Measurements from ENCODE around the gene MRPL19.
A peak's percentile ranks its signal among the peaks of the same experiment; 100 is the strongest.
"Not testable (repeated sequence)": the region's sequence is repeated elsewhere in the genome, so short reads cannot be mapped to it uniquely, and the experiment has no call there.

Gene MRPL19

GRCh38 chr2:75616933-75617332 is 29.6 kb upstream of the MRPL19 start:
- DNase-seq = no peak

GRCh38 chr2:75619956-75620740 is 26.4 kb upstream of the MRPL19 start:
- DNase-seq = no peak

- DNase-seq = no peak
Observed at GRCh38 chr2:75621228-75621627, 25.4 kb upstream of the MRPL19 start.

- no peak for DNase-seq
Observed at GRCh38 chr2:75622500-75622899, 24.1 kb upstream of the MRPL19 start.

GRCh38 chr2:75622929-75623328 is 23.7 kb upstream of the MRPL19 start:
- no peak for DNase-seq

- DNase-seq = peak; percentile 49
Observed at GRCh38 chr2:75627902-75628504, 18.6 kb upstream of the MRPL19 start.

GRCh38 chr2:75632091-75632701 is 14.4 kb upstream of the MRPL19 start:
- no peak for DNase-seq

DNA sequence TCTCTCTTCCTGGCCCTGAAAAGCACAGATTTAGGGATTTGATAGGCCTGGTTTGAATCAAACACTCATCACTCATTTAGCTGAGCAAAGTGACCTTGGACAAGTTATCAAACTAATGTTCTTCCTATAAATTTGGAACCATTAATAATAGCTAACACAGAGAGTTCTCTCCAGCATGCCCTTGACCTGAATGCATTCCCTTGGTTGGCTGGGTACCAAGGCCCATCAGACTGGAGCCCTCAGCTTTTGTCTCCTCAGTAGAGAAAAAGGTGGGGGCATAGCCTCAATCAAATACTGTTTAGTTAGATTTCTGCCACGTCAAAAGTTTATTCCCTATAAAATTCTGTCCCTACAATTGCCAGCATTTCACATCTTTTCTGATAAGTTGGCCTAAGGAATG is 13.8 kb upstream of the MRPL19 start:
- no peak for DNase-seq

GRCh38 chr2:75633620-75634019 is 13.0 kb upstream of the MRPL19 start:
- no peak for DNase-seq

DNA sequence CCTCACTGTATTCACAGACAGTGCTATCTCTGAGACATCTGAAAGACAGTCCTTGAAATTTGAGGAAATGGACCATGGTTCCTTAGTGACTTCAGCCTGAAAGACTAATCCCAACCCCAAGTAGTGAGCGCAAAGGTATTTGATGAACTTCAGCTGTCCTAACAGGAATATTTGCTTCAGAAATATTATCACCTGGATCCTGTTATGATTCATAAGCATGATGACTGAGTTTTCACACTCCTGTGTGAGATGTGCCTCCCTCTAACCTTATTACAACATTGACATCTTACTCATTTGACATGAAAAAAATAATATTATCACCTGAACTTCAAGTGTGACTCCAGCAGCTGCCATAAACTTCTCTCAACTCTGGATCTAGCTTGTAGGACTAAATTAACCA is 11.6 kb upstream of the MRPL19 start:
- no peak for DNase-seq

DNA sequence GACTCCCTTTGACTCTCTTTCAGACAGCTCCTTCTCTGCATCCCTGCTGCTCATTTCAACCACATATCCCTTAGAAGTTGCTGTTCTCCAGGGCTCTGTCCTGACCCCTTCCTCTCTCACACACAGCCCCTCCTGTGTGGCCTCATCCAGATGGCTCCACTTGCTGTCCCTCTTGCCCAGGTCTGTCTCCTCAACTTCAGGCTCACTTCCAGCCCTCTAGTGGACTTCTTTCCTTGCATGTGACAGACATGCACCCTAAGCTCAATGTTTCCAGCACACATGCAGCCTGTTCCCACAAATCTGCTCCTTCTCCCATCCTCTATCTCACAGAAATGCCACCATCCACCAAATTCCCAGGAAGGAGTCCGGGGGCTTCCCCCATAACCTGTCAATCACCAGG is 9.0 kb upstream of the MRPL19 start:
- no peak for DNase-seq

DNA sequence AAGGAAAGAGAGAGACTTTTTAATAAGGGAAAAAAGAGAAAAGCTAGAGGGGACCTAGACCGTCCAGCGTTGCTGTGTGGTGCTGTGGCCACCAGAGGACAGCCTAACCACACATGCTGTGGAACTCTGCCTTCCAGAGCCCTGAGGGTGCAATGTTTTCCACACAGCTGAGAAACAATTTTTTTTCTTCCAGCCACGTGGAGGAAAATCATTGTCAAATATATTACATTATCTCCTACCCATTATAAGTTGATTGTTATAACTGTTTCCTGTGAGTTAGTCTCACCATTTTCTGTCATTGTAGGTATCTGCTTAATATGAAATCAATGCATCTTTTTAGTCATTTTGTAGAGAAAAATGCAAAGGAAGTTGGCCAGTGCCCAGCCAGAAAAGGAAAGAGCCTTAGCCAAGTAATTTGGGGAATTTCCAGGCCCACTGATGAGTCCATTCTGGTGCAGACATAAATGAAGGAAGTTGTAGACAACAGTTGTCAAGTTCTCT is 5.9 kb upstream of the MRPL19 start:
- peak; percentile 48 for DNase-seq

DNA sequence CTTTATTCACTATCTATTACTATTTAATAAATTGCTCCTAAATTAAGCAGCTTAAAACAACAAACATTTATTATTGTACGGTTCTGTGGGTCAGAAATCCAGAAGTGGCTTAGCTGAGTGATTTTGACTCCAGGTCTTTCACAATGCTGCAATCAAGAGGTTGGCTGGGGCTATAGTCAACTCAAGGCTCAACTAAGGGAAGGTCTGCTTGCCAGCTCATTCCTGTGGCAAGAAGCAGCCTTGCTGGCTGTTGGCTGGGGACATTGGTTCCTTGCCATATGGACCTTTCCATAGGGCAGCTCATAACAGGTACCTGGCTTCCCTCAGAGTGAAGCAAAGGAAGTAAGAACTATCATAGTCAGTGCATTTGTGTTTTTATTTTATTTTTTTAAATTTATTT is 5.0 kb upstream of the MRPL19 start:
- DNase-seq = no peak

GRCh38 chr2:75643980-75644379 is 2.6 kb upstream of the MRPL19 start:
- no peak for DNase-seq

- DNase-seq = no peak
Observed at GRCh38 chr2:75645643-75646042, 940 bp upstream of the MRPL19 start.

GRCh38 chr2:75646090-75646582 is 447 bp upstream of the MRPL19 start:
- no peak for DNase-seq

- no peak for DNase-seq
Observed at GRCh38 chr2:75647771-75648170, 1.2 kb downstream of the MRPL19 start.

GRCh38 chr2:75654012-75654411 is 7.4 kb downstream of the MRPL19 start:
- DNase-seq = no peak

DNA sequence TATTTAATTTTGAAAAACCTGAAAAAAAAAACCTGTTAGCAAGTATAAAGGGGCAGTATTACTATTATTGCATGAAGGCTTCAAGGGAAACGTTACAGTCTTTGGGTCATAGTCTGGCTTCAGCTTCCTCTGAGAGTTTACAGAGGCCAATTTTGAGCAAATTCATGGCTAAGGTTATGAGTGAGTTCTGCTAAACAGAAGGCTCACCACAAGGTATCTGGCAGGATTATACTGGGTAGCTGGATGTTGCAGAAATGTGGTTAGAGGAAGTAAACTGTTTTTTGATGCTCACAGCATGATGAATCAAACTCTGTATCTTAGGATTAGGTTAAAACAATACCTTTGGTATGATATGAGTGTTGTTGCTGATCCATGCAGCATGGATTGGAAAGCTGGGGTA is 9.3 kb downstream of the MRPL19 start:
- DNase-seq = no peak

DNA sequence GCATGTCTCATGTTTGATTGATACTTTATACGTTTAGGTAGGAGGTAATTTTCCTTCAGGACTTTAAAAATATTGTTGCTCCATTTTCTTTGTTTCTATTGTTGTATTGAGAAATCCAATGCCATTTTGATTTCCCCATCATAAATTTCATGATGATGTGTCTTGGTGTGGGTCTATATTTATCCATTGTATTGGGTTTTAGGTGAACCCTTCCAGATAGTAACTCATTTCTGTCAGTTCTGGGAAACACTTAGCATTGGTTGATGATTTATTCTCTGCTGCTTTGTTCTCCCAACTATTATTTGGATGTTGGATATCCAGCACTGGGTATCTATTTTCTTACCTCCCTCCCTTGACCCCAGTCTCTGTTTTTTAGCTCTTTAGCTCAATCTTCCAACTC is 10.0 kb downstream of the MRPL19 start:
- no peak for DNase-seq

- no peak for DNase-seq
Observed at GRCh38 chr2:75657798-75658197, 11.2 kb downstream of the MRPL19 start.

DNA sequence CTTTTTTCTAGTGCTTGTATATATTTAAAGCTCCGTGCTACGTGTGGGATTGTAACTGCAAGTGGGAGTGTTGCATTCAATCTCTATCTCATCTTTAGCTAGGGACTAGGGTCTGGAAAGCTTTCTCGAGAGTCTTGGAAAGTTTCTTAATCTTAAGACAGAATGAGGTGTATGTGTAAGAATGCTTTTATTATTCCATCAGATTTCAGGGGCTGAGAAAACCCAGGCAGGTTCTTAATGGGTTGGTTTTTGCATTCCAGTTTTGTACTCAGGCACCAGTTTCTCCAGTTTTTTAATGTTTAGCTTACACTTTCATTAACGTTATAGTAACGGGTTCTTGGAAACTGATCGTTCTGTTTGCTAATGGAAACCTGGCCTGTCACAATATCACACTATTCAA is 20.3 kb downstream of the MRPL19 start:
- DNase-seq = no peak

- no peak for DNase-seq
Observed at GRCh38 chr2:75667884-75668283, 21.3 kb downstream of the MRPL19 start.

DNA sequence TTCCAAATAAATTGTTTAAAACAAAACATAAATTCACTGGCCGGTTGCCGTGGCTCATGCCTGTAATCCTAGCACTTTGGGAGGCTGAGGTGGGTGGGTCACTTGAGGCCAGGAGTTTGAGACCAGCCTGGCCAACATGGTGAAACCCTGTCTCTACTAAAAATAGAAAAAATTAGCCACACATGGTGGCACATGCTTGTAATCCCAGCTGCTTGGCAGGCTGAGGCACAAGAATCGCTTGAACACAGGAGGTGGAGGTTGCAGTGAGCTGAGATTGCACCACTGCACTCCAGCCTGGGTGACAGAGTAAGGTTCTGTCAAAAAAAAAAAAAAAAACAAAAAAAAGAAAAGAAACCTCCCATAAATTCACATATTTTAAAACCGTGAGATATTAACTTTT is 28.8 kb downstream of the MRPL19 start:
- DNase-seq = not testable (repeated sequence)
